Suprapubic skin (tissue), 4 donors: Measurements from ENCODE around the gene DUSP12. TPM values are rescaled to one million over a fixed set of nuclear protein-coding genes. Genes with fewer than 3 reads are reported as not detected.

ENCODE experiments used
- DNase-seq, 2 donors: peaks; one replicate each; pipeline ENCODE4 v3.0.0-alpha.2; 2019; ENCODE audit warnings: low spot score in 2 of 2
- H3K27ac ChIP-seq: fragments of 200-600 bp; sonication (generic); one replicate; pipeline ENCODE4 v1.5.1; 2019
- H3K27me3 ChIP-seq: fragments of 200-600 bp; sonication (generic); one replicate; pipeline ENCODE4 v1.5.1; 2019
- H3K36me3 ChIP-seq: fragments of 200-600 bp; sonication (generic); one replicate; pipeline ENCODE4 v1.5.1; 2019
- H3K4me1 ChIP-seq: fragments of 200-600 bp; sonication (generic); one replicate; pipeline ENCODE4 v1.5.1; 2019
- H3K4me3 ChIP-seq: fragments of 200-600 bp; sonication (generic); one replicate; pipeline ENCODE4 v1.5.1; 2019; ENCODE audit warnings: mild to moderate bottlenecking
- H3K9me3 ChIP-seq: fragments of 200-600 bp; sonication (generic); one replicate; pipeline ENCODE4 v1.5.1; 2019
- CTCF ChIP-seq, 2 donors: fragments of 200-600 bp in 1 of 2; fragments of 450-650 bp in 1 of 2; sonication (generic) in 1 of 2; IDR thresholded peaks; one replicate each; pipeline ENCODE4 v1.5.1; 2016 to 2019; ENCODE audit warnings: antibody characterized with exemption in 2 of 2, mild to moderate bottlenecking in 1 of 2, moderate library complexity in 1 of 2
- EP300 ChIP-seq: sonication (generic); formaldehyde crosslinking; IDR thresholded peaks from one replicate; pipeline ENCODE4 v1.6.1; 2017; ENCODE audit warnings: antibody characterized with exemption
- POLR2A ChIP-seq, 2 donors: fragments of 450-650 bp; IDR thresholded peaks; one replicate each; pipeline ENCODE4 v1.6.1; 2017; ENCODE audit warnings: antibody characterized with exemption in 2 of 2, mild to moderate bottlenecking in 2 of 2, moderate library complexity in 2 of 2
- POLR2AphosphoS5 ChIP-seq, 3 donors: sonication (generic); formaldehyde crosslinking; IDR thresholded peaks; one replicate each; pipeline ENCODE4 v1.6.1; 2017; ENCODE audit warnings: antibody characterized with exemption in 3 of 3
- WGBS: methylation state at CpG from one replicate; pipeline ENCODE4 v1.1.5; 2018; 5-methylcytosine and 5-hydroxymethylcytosine counted together
- total RNA-seq, 4 donors: library from RNA; depleted of rRNA; stranded (reverse); fragments of >200 nt; gene quantifications; one replicate each; pipeline ENCODE4 v1.1.0, GENCODE V29; 2016

DUSP12 gene
- total RNA-seq, 4 donors from 2014 or later, result 10.9 to 12.7 (median 11.9) TPM

- H3K36me3 ChIP-seq, result no peaks in the 10 kb centered on the region
- H3K27me3 ChIP-seq, result no peaks in the 10 kb centered on the region
- no peaks in the 10 kb centered on the region for H3K4me1 ChIP-seq
- DNase-seq, result no peak
- H3K27ac ChIP-seq, result no peak overlapping the region
- no peaks in the 10 kb centered on the region for H3K9me3 ChIP-seq
- H3K4me3 ChIP-seq, result no peak overlapping the region
- TF ChIP-seq CTCF (IDR thresholded peaks at IDR 0.05), result no peak
- TF ChIP-seq POLR2AphosphoS5 (IDR thresholded peaks at IDR 0.05), result no peak
- no peak for TF ChIP-seq POLR2A (IDR thresholded peaks at IDR 0.05)
- TF ChIP-seq EP300, result no peak
- 81% methylated on average over 9 of the region's 9 CpGs for WGBS
These were observed 6.4 kb upstream of the DUSP12 start for GRCh38 chr1:161743231-161743630.

- 60% methylated on average over 6 of the region's 6 CpGs for WGBS
- Histone ChIP-seq H3K9me3 (no peaks in the 10 kb centered on the region), H3K4me1 (peaks cover 14% of the 10 kb centered on the region), H3K27ac (no peak overlapping the region), H3K4me3 (no peak overlapping the region), H3K36me3 (peaks cover 12% of the 10 kb centered on the region), H3K27me3 (no peaks in the 10 kb centered on the region)
- TF ChIP-seq POLR2A (IDR thresholded peaks at IDR 0.05) (no peak), EP300 (no peak), CTCF (IDR thresholded peaks at IDR 0.05) (no peak), POLR2AphosphoS5 (IDR thresholded peaks at IDR 0.05) (no peak)
- no peak for DNase-seq
These were observed 1.8 kb upstream of the DUSP12 start for GRCh38 chr1:161747801-161748200.

- no peaks in the 10 kb centered on the region for H3K27me3 ChIP-seq
- 83% methylated on average over 7 of the region's 7 CpGs for WGBS
- H3K4me3 ChIP-seq, result no peak overlapping the region
- peak in 1 of 2 donors; percentile 9 for TF ChIP-seq CTCF (IDR thresholded peaks at IDR 0.05)
- TF ChIP-seq EP300, result no peak
- H3K4me1 ChIP-seq, result peaks cover 20% of the 10 kb centered on the region
- no peak overlapping the region for H3K27ac ChIP-seq
- H3K36me3 ChIP-seq, result peaks cover 9% of the 10 kb centered on the region
- H3K9me3 ChIP-seq, result no peaks in the 10 kb centered on the region
- DNase-seq, result no peak
These were observed 14.0 kb downstream of the DUSP12 start for GRCh38 chr1:161763522-161764098.

GRCh38 chr1:161766102-161766981 lies 16.8 kb downstream of the DUSP12 start, which contains the start of gene ATF6:
TSS of gene ATF6 (plus strand) at chr1:161766320. CDS start at chr1:161766361, 41 bp downstream.
- DNase-seq, result peak; percentile 94 to 96

More at GRCh38 chr1:161766102-161766981, 16.8 kb downstream of the DUSP12 start, which contains the start of gene ATF6:
- H3K36me3 ChIP-seq, result no peaks in the 10 kb centered on the region
- TF ChIP-seq EP300 (peak; percentile 34), POLR2AphosphoS5 (IDR thresholded peaks at IDR 0.05) (peak; percentile 59 to 100 (median 74)), POLR2A (IDR thresholded peaks at IDR 0.05) (peak in 1 of 2 donors; percentile 55), CTCF (IDR thresholded peaks at IDR 0.05) (no peak)
- no peaks in the 10 kb centered on the region for H3K9me3 ChIP-seq
- H3K4me1 ChIP-seq, result peaks cover 32% of the 10 kb centered on the region
- H3K27ac ChIP-seq, result peak within 1 kb of the TSS; percentile 93
- WGBS, result 0% methylated on average over 34 of the region's 35 CpGs
- no peaks in the 10 kb centered on the region for H3K27me3 ChIP-seq
- H3K4me3 ChIP-seq, result peak within 1 kb of the TSS; percentile 94
